Suprapubic skin (tissue), 4 donors: Measurements from ENCODE around the gene CFAP77. TPM values are rescaled to one million over a fixed set of nuclear protein-coding genes. Genes with fewer than 3 reads are reported as not detected.

Source experiments
- DNase-seq, 2 donors: peaks; one replicate each; pipeline ENCODE4 v3.0.0-alpha.2; 2019; ENCODE audit warnings: low spot score in 2 of 2
- H3K27ac ChIP-seq: fragments of 200-600 bp; sonication (generic); one replicate; pipeline ENCODE4 v1.5.1; 2019
- H3K27me3 ChIP-seq: fragments of 200-600 bp; sonication (generic); one replicate; pipeline ENCODE4 v1.5.1; 2019
- H3K36me3 ChIP-seq: fragments of 200-600 bp; sonication (generic); one replicate; pipeline ENCODE4 v1.5.1; 2019
- H3K4me1 ChIP-seq: fragments of 200-600 bp; sonication (generic); one replicate; pipeline ENCODE4 v1.5.1; 2019
- H3K4me3 ChIP-seq: fragments of 200-600 bp; sonication (generic); one replicate; pipeline ENCODE4 v1.5.1; 2019; ENCODE audit warnings: mild to moderate bottlenecking
- H3K9me3 ChIP-seq: fragments of 200-600 bp; sonication (generic); one replicate; pipeline ENCODE4 v1.5.1; 2019
- EP300 ChIP-seq: sonication (generic); formaldehyde crosslinking; IDR thresholded peaks from one replicate; pipeline ENCODE4 v1.6.1; 2017; ENCODE audit warnings: antibody characterized with exemption
- POLR2A ChIP-seq, 2 donors: fragments of 450-650 bp; IDR thresholded peaks; one replicate each; pipeline ENCODE4 v1.6.1; 2017; ENCODE audit warnings: antibody characterized with exemption in 2 of 2, mild to moderate bottlenecking in 2 of 2, moderate library complexity in 2 of 2
- POLR2AphosphoS5 ChIP-seq, 3 donors: sonication (generic); formaldehyde crosslinking; IDR thresholded peaks; one replicate each; pipeline ENCODE4 v1.6.1; 2017; ENCODE audit warnings: antibody characterized with exemption in 3 of 3
- WGBS: methylation state at CpG from one replicate; pipeline ENCODE4 v1.1.5; 2018; 5-methylcytosine and 5-hydroxymethylcytosine counted together
- total RNA-seq, 4 donors: library from RNA; depleted of rRNA; stranded (reverse); fragments of >200 nt; gene quantifications; one replicate each; pipeline ENCODE4 v1.1.0, GENCODE V29; 2016
- TF ChIP-seq, protein P1 (sequence below), 2 donors: fragments of 200-600 bp in 1 of 2; fragments of 450-650 bp in 1 of 2; sonication (generic) in 1 of 2; IDR thresholded peaks; one replicate each; pipeline ENCODE4 v1.5.1; 2016 to 2019; ENCODE audit warnings: antibody characterized with exemption in 2 of 2, mild to moderate bottlenecking in 1 of 2, moderate library complexity in 1 of 2

The CFAP77 gene
- total RNA-seq, 4 donors from 2014 or later, result 1.0 TPM; not detected in 3

DNA sequence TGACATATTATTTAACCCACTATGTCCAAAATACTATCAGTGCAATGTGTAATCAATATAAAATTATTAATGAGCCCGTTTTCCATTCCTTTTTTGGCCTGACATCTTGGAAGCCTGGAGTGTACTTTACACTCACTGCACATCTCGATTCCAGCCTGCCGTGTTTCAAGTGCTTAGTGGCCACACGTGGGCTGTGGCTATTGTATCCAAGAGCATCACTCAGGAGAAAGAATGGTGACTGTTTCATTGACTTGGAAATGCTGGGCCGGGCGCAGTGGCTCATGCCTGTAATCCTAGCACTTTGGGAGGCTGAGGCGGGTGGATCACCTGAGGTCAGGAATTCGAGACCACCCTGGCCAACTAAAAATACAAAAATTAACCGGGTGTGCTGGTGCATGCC lies 54.5 kb downstream of the CFAP77 start:
- no peak for TF ChIP-seq EP300
- TF ChIP-seq POLR2A (IDR thresholded peaks at IDR 0.05), result no peak
- TF ChIP-seq POLR2AphosphoS5 (IDR thresholded peaks at IDR 0.05), result no peak
- TF ChIP-seq, protein P1, sequence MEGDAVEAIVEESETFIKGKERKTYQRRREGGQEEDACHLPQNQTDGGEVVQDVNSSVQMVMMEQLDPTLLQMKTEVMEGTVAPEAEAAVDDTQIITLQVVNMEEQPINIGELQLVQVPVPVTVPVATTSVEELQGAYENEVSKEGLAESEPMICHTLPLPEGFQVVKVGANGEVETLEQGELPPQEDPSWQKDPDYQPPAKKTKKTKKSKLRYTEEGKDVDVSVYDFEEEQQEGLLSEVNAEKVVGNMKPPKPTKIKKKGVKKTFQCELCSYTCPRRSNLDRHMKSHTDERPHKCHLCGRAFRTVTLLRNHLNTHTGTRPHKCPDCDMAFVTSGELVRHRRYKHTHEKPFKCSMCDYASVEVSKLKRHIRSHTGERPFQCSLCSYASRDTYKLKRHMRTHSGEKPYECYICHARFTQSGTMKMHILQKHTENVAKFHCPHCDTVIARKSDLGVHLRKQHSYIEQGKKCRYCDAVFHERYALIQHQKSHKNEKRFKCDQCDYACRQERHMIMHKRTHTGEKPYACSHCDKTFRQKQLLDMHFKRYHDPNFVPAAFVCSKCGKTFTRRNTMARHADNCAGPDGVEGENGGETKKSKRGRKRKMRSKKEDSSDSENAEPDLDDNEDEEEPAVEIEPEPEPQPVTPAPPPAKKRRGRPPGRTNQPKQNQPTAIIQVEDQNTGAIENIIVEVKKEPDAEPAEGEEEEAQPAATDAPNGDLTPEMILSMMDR (IDR thresholded peaks at IDR 0.05), result no peak
- Histone ChIP-seq H3K27ac (no peak overlapping the region), H3K4me3 (no peak overlapping the region), H3K36me3 (no peaks in the 10 kb centered on the region), H3K27me3 (peaks cover 46% of the 10 kb centered on the region), H3K9me3 (no peaks in the 10 kb centered on the region), H3K4me1 (no peaks in the 10 kb centered on the region)
- no peak for DNase-seq
- WGBS, result 85% methylated on average over 9 of the region's 9 CpGs

- H3K4me3 ChIP-seq, result no peak overlapping the region
- DNase-seq, result no peak
- WGBS, result 71% methylated on average over 5 of the region's 5 CpGs
- peaks cover 39% of the 10 kb centered on the region for H3K27me3 ChIP-seq
- no peak overlapping the region for H3K27ac ChIP-seq
- H3K4me1 ChIP-seq, result no peaks in the 10 kb centered on the region
- no peaks in the 10 kb centered on the region for H3K9me3 ChIP-seq
- TF ChIP-seq POLR2A (IDR thresholded peaks at IDR 0.05) (no peak), EP300 (no peak), POLR2AphosphoS5 (IDR thresholded peaks at IDR 0.05) (no peak)
- TF ChIP-seq, protein P1 (IDR thresholded peaks at IDR 0.05), result no peak
- H3K36me3 ChIP-seq, result no peaks in the 10 kb centered on the region
These were observed 55.2 kb downstream of the CFAP77 start for GRCh38 chr9:132465131-132465635.

- no peak for DNase-seq
- no peaks in the 10 kb centered on the region for H3K36me3 ChIP-seq
- H3K27me3 ChIP-seq, result peaks cover 30% of the 10 kb centered on the region
- no peak overlapping the region for H3K4me3 ChIP-seq
- no peaks in the 10 kb centered on the region for H3K4me1 ChIP-seq
- WGBS, result 50% methylated on average over 4 of the region's 4 CpGs
- H3K9me3 ChIP-seq, result no peaks in the 10 kb centered on the region
- H3K27ac ChIP-seq, result no peak overlapping the region
- TF ChIP-seq EP300 (no peak), POLR2A (IDR thresholded peaks at IDR 0.05) (no peak), POLR2AphosphoS5 (IDR thresholded peaks at IDR 0.05) (no peak)
- TF ChIP-seq, protein P1 (IDR thresholded peaks at IDR 0.05), result no peak
These were observed 62.2 kb downstream of the CFAP77 start for GRCh38 chr9:132472199-132472598.

GRCh38 chr9:132472599-132472998 lies 62.6 kb downstream of the CFAP77 start:
- TF ChIP-seq EP300 (no peak), POLR2AphosphoS5 (IDR thresholded peaks at IDR 0.05) (no peak), POLR2A (IDR thresholded peaks at IDR 0.05) (no peak)
- TF ChIP-seq, protein P1 (IDR thresholded peaks at IDR 0.05), result no peak
- 74% methylated on average over 8 of the region's 9 CpGs for WGBS

GRCh38 chr9:132474253-132474652 lies 64.2 kb downstream of the CFAP77 start:
- Histone ChIP-seq H3K27me3 (peaks cover 44% of the 10 kb centered on the region), H3K4me3 (no peak overlapping the region), H3K27ac (no peak overlapping the region), H3K4me1 (no peaks in the 10 kb centered on the region), H3K36me3 (no peaks in the 10 kb centered on the region), H3K9me3 (no peaks in the 10 kb centered on the region)
- 52% methylated on average over 14 of the region's 14 CpGs for WGBS
- TF ChIP-seq, protein P1 (IDR thresholded peaks at IDR 0.05), result no peak
- TF ChIP-seq POLR2A (IDR thresholded peaks at IDR 0.05), result no peak
- no peak for TF ChIP-seq EP300
- TF ChIP-seq POLR2AphosphoS5 (IDR thresholded peaks at IDR 0.05), result no peak
- DNase-seq, result no peak

More at GRCh38 chr9:132472599-132472998, 62.6 kb downstream of the CFAP77 start:
- H3K27ac ChIP-seq, result no peak overlapping the region
- H3K4me1 ChIP-seq, result no peaks in the 10 kb centered on the region
- H3K27me3 ChIP-seq, result peaks cover 34% of the 10 kb centered on the region
- H3K36me3 ChIP-seq, result no peaks in the 10 kb centered on the region
- no peaks in the 10 kb centered on the region for H3K9me3 ChIP-seq
- H3K4me3 ChIP-seq, result no peak overlapping the region
- DNase-seq, result no peak
